Measurements from ENCODE around the gene ATRNL1.

Gene ATRNL1

GRCh38 chr10:115409347-115409746, 316.2 kb downstream of the ATRNL1 start:
- POLR2A ChIA-PET = no interaction called here
- TF ChIP-seq ARNT (IDR thresholded peaks at IDR 0.05) (no peak), ELF4 (IDR thresholded peaks at IDR 0.05) (no peak), BHLHE40 (IDR thresholded peaks at IDR 0.05; ENCODE audit: borderline replicate concordance) (no peak), FOXA1 (IDR thresholded peaks at IDR 0.05) (no peak), L3MBTL2 (conservative IDR thresholded peaks at IDR 0.05) (no peak), ZNF384 (IDR thresholded peaks at IDR 0.05) (no peak), SP1 (IDR thresholded peaks at IDR 0.05) (no peak), CTBP1 (IDR thresholded peaks at IDR 0.05; ENCODE audit: borderline replicate concordance) (no peak), LEF1 (IDR thresholded peaks at IDR 0.05; ENCODE audit: borderline replicate concordance) (no peak), PKNOX1 (IDR thresholded peaks at IDR 0.05) (no peak)
- no peak for DNase-seq (ENCODE audit: extremely low spot score)
- CTCF ChIA-PET = no interaction called here

GRCh38 chr10:115417585-115418265, 324.6 kb downstream of the ATRNL1 start:
- POLR2A ChIA-PET = no interaction called here
- TF ChIP-seq TARDBP (IDR thresholded peaks at IDR 0.05) (no peak), ELF4 (IDR thresholded peaks at IDR 0.05) (no peak), L3MBTL2 (conservative IDR thresholded peaks at IDR 0.05) (no peak), LEF1 (IDR thresholded peaks at IDR 0.05; ENCODE audit: borderline replicate concordance) (no peak), PKNOX1 (IDR thresholded peaks at IDR 0.05) (no peak), ARNT (IDR thresholded peaks at IDR 0.05) (no peak), HDGF (IDR thresholded peaks at IDR 0.05; ENCODE audit: borderline replicate concordance) (no peak), SUZ12 (IDR thresholded peaks at IDR 0.05) (no peak), ZNF384 (IDR thresholded peaks at IDR 0.05) (no peak), FOXM1 (IDR thresholded peaks at IDR 0.05; ENCODE audit: borderline replicate concordance) (no peak)
- CTCF ChIA-PET = interaction anchor here (0.7 kb wide), 1 partner anchor 32 kb away, joined by 3 read pairs; no protein-coding TSS in a partner anchor
- DNase-seq (ENCODE audit: extremely low spot score) = peak; percentile 78

GRCh38 chr10:115422624-115423023, 329.5 kb downstream of the ATRNL1 start:
- CTCF ChIA-PET = no interaction called here
- TF ChIP-seq PKNOX1 (IDR thresholded peaks at IDR 0.05) (no peak), BHLHE40 (IDR thresholded peaks at IDR 0.05; ENCODE audit: borderline replicate concordance) (no peak), L3MBTL2 (conservative IDR thresholded peaks at IDR 0.05) (no peak), TARDBP (IDR thresholded peaks at IDR 0.05) (no peak), FOXM1 (IDR thresholded peaks at IDR 0.05; ENCODE audit: borderline replicate concordance) (no peak), ARNT (IDR thresholded peaks at IDR 0.05) (no peak)

GRCh38 chr10:115427611-115428010, 334.4 kb downstream of the ATRNL1 start:
- CTCF ChIA-PET = no interaction called here
- DNase-seq (ENCODE audit: extremely low spot score) = no peak

More at GRCh38 chr10:115422624-115423023, 329.5 kb downstream of the ATRNL1 start:
- DNase-seq (ENCODE audit: extremely low spot score) = no peak
- POLR2A ChIA-PET = no interaction called here

GRCh38 chr10:115432188-115432819, 339.1 kb downstream of the ATRNL1 start:
- TF ChIP-seq LEF1 (IDR thresholded peaks at IDR 0.05; ENCODE audit: borderline replicate concordance) = no peak
- no peak for TF ChIP-seq FOXM1 (IDR thresholded peaks at IDR 0.05; ENCODE audit: borderline replicate concordance)
- TF ChIP-seq SP1 (IDR thresholded peaks at IDR 0.05) = no peak
- no peak for TF ChIP-seq PKNOX1 (IDR thresholded peaks at IDR 0.05)
- no peak for TF ChIP-seq BHLHE40 (IDR thresholded peaks at IDR 0.05; ENCODE audit: borderline replicate concordance)
- CTCF ChIA-PET = interaction anchor here (0.7 to 1.5 kb wide), 2 partner anchors 10 to 308 kb away, joined by 3 read pairs; no protein-coding TSS in a partner anchor
- POLR2A ChIA-PET = no interaction called here
- no peak for DNase-seq (ENCODE audit: extremely low spot score)

More at GRCh38 chr10:115427611-115428010, 334.4 kb downstream of the ATRNL1 start:
- no peak for TF ChIP-seq ZNF384 (IDR thresholded peaks at IDR 0.05)
- no peak for TF ChIP-seq CTBP1 (IDR thresholded peaks at IDR 0.05; ENCODE audit: borderline replicate concordance)
- POLR2A ChIA-PET = no interaction called here

GRCh38 chr10:115436999-115437398, 343.8 kb downstream of the ATRNL1 start:
- POLR2A ChIA-PET = no interaction called here
- CTCF ChIA-PET = no interaction called here

More at GRCh38 chr10:115436999-115437398, 343.8 kb downstream of the ATRNL1 start:
- no peak for DNase-seq (ENCODE audit: extremely low spot score)
- TF ChIP-seq FOXA1 (IDR thresholded peaks at IDR 0.05) (no peak), ARNT (IDR thresholded peaks at IDR 0.05) (no peak), HDGF (IDR thresholded peaks at IDR 0.05; ENCODE audit: borderline replicate concordance) (no peak)
